ENCODE data around the gene CPT1A. TPM values are rescaled to one million over a fixed set of nuclear protein-coding genes. Genes with fewer than 3 reads are reported as not detected.

CPT1A gene
- total RNA-seq, 1 experiment from 2014 or later, result 6.3 TPM

DNA sequence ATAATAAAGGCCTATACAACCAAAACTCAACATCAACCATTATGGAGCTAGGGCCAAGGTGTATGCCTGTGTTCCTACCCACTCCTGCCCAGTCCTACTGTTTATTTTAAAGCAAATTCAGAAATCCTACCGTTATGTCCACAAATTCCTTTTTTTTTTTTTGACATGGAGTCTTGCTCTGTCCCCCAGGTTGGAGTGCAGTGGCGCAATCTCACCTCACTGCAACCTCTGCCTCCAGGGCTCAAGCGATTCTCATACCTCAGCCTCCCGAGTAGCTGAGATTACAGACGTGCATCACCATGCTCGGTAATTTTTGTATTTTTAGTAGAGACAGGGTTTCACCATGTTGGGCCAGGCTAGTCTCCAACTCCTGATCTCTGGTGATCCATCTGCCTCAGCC, 3.1 kb upstream of the CPT1A start:
- peaks cover 10% of the 10 kb centered on the region for H3K36me3 Mint-ChIP-seq (ENCODE audit: insufficient read depth, unreplicated experiment)
- no peak overlapping the region for H3K4me3 ChIP-seq (ENCODE audit: low read depth, low read length)
- peak overlapping the region; percentile 75 for H3K4me3 Mint-ChIP-seq (ENCODE audit: unreplicated experiment)
- no peak overlapping the region for H3K27ac Mint-ChIP-seq (ENCODE audit: unreplicated experiment)
- H3K9me3 Mint-ChIP-seq (ENCODE audit: unreplicated experiment), result no peaks in the 10 kb centered on the region
- TF ChIP-seq, protein P1, sequence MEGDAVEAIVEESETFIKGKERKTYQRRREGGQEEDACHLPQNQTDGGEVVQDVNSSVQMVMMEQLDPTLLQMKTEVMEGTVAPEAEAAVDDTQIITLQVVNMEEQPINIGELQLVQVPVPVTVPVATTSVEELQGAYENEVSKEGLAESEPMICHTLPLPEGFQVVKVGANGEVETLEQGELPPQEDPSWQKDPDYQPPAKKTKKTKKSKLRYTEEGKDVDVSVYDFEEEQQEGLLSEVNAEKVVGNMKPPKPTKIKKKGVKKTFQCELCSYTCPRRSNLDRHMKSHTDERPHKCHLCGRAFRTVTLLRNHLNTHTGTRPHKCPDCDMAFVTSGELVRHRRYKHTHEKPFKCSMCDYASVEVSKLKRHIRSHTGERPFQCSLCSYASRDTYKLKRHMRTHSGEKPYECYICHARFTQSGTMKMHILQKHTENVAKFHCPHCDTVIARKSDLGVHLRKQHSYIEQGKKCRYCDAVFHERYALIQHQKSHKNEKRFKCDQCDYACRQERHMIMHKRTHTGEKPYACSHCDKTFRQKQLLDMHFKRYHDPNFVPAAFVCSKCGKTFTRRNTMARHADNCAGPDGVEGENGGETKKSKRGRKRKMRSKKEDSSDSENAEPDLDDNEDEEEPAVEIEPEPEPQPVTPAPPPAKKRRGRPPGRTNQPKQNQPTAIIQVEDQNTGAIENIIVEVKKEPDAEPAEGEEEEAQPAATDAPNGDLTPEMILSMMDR (IDR thresholded peaks at IDR 0.05; ENCODE audit: insufficient read depth in 1 of 2, low read depth in 1 of 2, low read length in 1 of 2, severe bottlenecking in 1 of 2, unreplicated experiment in 1 of 2), result no peak
- 0 out of 2 replicates have a peak, but pooled peaks cover 1% of the 10 kb centered on the region for H3K27me3 ChIP-seq (replicated peaks; ENCODE audit: control insufficient read depth, insufficient read depth, low read length)
- intact Hi-C loops (cut with micrococcal nuclease; ENCODE audit: unreplicated experiment), result loop anchor here (2.0 to 5.0 kb wide), 3 partner anchors 24 to 212 kb away; partner anchors contain the start of gene TESMIN
- H3K9me3 ChIP-seq, result no peaks in the 10 kb centered on the region
- peaks cover 11% of the 10 kb centered on the region for H3K27me3 Mint-ChIP-seq (ENCODE audit: insufficient read depth, unreplicated experiment)
- H3K36me3 ChIP-seq (ENCODE audit: control insufficient read depth, insufficient read depth, low read length), result no peaks in the 10 kb centered on the region
- no peak for DNase-seq
- no TSS peak for BruUV-seq (replicated peaks)
- ChIA-PET CTCF (interaction anchor here (0.5 to 1.7 kb wide), 9 partner anchors 9 to 229 kb away, joined by 3 to 10 read pairs (median 3); partner anchors contain the start of gene TPCN2), POLR2A (no interaction called here)
- peaks cover 29% of the 10 kb centered on the region for H3K4me1 Mint-ChIP-seq (ENCODE audit: low read depth, unreplicated experiment)
- H3K4me1 ChIP-seq, result peaks cover 23% of the 10 kb centered on the region

DNA sequence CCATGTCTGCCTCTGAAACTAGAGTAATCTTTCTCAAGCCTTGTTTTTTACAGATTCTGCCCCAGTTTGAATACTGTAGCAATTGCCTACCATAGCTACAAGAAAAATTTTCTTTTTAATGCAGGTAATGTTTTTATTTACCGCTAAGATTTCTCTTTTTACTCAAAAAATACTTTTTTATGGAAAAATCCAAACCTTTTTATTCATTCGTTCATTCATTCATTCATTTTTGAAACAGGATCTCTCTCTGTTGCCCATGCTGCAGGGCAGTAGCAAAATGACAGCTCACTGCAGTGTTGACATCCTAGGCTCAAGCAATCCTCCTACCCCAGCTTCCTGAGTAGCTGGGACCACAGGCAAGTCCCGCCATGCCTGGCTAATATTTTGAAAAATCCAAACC, 2.7 kb upstream of the CPT1A start:
- H3K4me3 ChIP-seq (ENCODE audit: low read depth, low read length), result peak overlapping the region; percentile 34
- Mint-ChIP-seq H3K36me3 (ENCODE audit: insufficient read depth, unreplicated experiment) (peaks cover 10% of the 10 kb centered on the region), H3K4me1 (ENCODE audit: low read depth, unreplicated experiment) (peaks cover 29% of the 10 kb centered on the region)

DNA sequence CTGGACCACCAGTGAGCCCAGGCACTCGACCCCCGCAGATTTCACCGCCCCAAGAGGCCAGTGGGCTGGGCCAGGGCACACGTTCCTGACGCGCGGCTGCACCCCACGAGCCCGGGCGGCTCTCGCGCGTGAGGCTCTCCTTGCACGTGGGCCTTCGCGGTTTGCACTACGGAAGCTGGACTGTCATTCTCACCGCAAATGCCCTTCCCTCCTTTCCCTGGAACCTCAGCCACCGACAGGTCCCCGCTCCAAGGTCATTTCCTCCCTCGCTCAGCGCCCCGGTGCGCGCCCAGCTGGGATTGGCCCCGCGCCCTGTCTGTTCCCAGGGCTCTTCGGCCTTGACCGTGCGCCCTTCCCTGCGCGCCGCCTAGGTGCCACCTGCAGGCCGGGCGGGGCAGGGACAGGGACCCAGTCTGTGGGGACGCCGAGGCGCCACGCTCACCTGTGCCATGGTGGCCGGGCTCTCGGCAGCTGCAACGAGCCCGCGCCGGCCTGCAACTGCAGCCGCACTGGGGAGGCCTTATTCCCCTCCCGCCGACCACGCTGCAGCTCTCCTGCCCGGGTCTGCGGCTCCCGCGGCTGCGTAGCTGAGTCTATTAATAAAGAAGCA, 2.1 kb upstream of the CPT1A start:
- intact Hi-C loops (cut with micrococcal nuclease; ENCODE audit: unreplicated experiment), result loop anchor here (2.0 to 5.0 kb wide), 3 partner anchors 25 to 211 kb away; partner anchors contain the start of gene TESMIN
- Mint-ChIP-seq H3K27ac (ENCODE audit: unreplicated experiment) (no peak overlapping the region), H3K9me3 (ENCODE audit: unreplicated experiment) (no peaks in the 10 kb centered on the region), H3K36me3 (ENCODE audit: insufficient read depth, unreplicated experiment) (peaks cover 16% of the 10 kb centered on the region), H3K27me3 (ENCODE audit: insufficient read depth, unreplicated experiment) (peaks cover 11% of the 10 kb centered on the region), H3K4me3 (ENCODE audit: unreplicated experiment) (peak overlapping the region; percentile 75), H3K4me1 (ENCODE audit: low read depth, unreplicated experiment) (peaks cover 29% of the 10 kb centered on the region)
- DNase-seq, result peak; percentile 91 to 95
- no peaks in the 10 kb centered on the region for H3K36me3 ChIP-seq (ENCODE audit: control insufficient read depth, insufficient read depth, low read length)
- no TSS peak for BruUV-seq (replicated peaks)
- POLR2A ChIA-PET, result no interaction called here
- H3K4me1 ChIP-seq, result peaks cover 30% of the 10 kb centered on the region
- no peaks in the 10 kb centered on the region for H3K9me3 ChIP-seq
- CTCF ChIA-PET, result interaction anchor here (0.5 to 1.7 kb wide), 12 partner anchors 9 to 228 kb away, joined by 3 to 10 read pairs (median 3); partner anchors contain the start of gene TPCN2
- H3K4me3 ChIP-seq (ENCODE audit: low read depth, low read length), result peak overlapping the region; percentile 34
- H3K27me3 ChIP-seq (replicated peaks; ENCODE audit: control insufficient read depth, insufficient read depth, low read length), result 0 out of 2 replicates have a peak, but pooled peaks cover 1% of the 10 kb centered on the region
- TF ChIP-seq, protein P1 (IDR thresholded peaks at IDR 0.05; ENCODE audit: insufficient read depth in 1 of 2, low read depth in 1 of 2, low read length in 1 of 2, severe bottlenecking in 1 of 2, unreplicated experiment in 1 of 2), result peak; percentile 93 to 97

More for the DNA sequence above, 2.7 kb upstream of the CPT1A start:
- Histone ChIP-seq H3K9me3 (no peaks in the 10 kb centered on the region), H3K4me1 (peaks cover 28% of the 10 kb centered on the region), H3K27me3 (replicated peaks; ENCODE audit: control insufficient read depth, insufficient read depth, low read length) (0 out of 2 replicates have a peak, but pooled peaks cover 1% of the 10 kb centered on the region), H3K36me3 (ENCODE audit: control insufficient read depth, insufficient read depth, low read length) (no peaks in the 10 kb centered on the region)
- BruUV-seq (replicated peaks), result no TSS peak
- ChIA-PET POLR2A (no interaction called here), CTCF (interaction anchor here (0.5 to 1.7 kb wide), 10 partner anchors 9 to 229 kb away, joined by 3 to 10 read pairs (median 3); partner anchors contain the start of gene TPCN2)
- no peak for DNase-seq
- intact Hi-C loops (cut with micrococcal nuclease; ENCODE audit: unreplicated experiment), result loop anchor here (2.0 to 5.0 kb wide), 3 partner anchors 24 to 212 kb away; partner anchors contain the start of gene TESMIN
- Mint-ChIP-seq H3K9me3 (ENCODE audit: unreplicated experiment) (no peaks in the 10 kb centered on the region), H3K27me3 (ENCODE audit: insufficient read depth, unreplicated experiment) (peaks cover 11% of the 10 kb centered on the region), H3K27ac (ENCODE audit: unreplicated experiment) (no peak overlapping the region), H3K4me3 (ENCODE audit: unreplicated experiment) (peak overlapping the region; percentile 75)
- TF ChIP-seq, protein P1 (IDR thresholded peaks at IDR 0.05; ENCODE audit: insufficient read depth in 1 of 2, low read depth in 1 of 2, low read length in 1 of 2, severe bottlenecking in 1 of 2, unreplicated experiment in 1 of 2), result no peak

Data from Caco-2 (cell line).